Posterior cingulate gyrus (tissue), 11 donors: ENCODE results near the gene IPO8.
A peak's percentile ranks its signal among the peaks of the same experiment; 100 is the strongest.
"Not testable (repeated sequence)": the region's sequence is repeated elsewhere in the genome, so short reads cannot be mapped to it uniquely, and the experiment has no call there.

Experiments used
- DNase-seq, 10 donors: peaks; one replicate each; pipeline versions ENCODE4 v3.0.0 to v3.0.0-alpha.2; 2020 to 2021; ENCODE audit warnings: mixed read lengths in 3 of 10
- intact Hi-C: fragments of 100-400 bp; cut with DNase I; formaldehyde crosslinking; loops from one replicate; pipeline ENCODE4 v1.15.1; 2023

IPO8 gene

DNA sequence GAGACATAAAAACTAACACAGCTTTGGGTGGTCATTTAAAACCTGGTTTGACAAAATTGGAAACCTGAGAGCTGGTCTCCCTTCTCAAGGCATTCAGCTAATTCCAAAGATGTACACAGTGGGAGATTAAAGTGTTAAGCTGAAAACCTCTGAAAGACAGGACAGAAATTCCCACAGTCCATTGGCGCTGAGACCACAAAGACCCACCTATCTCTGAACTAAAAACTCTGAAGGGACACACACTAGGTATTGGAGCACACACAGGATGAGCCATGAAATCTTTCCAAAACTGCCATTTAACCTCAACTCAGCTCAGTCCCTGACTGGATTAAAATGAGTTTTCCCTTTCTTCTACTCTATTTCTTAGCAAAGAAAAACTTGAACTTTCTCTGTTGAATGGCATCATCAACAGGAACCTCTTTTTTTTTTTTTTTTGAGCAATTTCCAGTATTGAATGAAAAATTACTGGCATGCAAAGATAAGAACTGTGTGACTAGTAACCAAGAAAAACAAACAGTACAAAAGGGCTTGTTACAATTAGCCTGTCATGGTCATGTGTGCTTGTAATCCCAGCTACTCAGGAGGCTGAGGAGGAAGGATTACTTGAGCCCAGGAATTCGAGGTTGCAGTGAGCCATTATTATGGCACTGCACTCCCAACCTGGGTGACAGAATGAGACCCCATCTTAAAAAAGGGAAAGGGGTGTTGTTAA is 82.4 kb downstream of the IPO8 start:
- DNase-seq: no peak
- intact Hi-C loops: no loop called here

DNA sequence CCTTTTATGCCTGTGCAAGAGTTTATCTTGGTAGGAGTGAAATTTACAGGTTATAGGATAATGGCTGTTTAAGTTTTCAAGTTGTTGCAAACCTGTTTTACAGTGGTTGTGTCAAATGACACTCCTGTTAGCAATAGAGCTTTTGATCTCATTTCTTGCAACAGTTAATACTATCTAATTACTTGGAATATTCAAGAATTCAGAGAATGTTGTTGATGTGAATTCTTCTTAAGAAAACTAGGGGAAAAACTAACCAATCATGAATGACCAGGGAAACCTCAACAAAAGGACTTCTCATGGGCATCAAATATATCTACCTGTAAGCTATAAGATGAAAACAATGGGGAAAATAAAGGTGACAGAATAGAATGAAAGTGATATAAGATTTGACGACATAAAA is 85.0 kb downstream of the IPO8 start:
- intact Hi-C loops: no loop called here
- no peak for DNase-seq

DNA sequence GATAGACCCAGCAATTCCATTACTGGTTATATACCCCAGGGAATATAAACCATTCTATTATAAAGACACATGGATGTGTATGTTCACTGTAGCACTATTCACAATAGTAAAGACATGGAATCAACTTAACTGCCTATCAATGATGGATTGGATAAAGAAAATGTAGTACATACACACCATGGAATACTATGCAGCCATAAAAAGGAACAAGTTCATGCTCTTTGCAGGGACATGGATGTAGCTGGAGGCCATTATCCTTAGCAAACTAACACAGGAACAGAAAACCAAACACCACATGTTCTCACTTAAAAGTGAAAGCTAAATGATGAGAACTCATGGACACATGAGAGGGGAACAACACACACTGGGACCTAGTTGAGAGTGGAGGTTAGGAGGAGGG is 85.8 kb downstream of the IPO8 start:
- intact Hi-C loops, DNase-seq: not testable (repeated sequence)

DNA sequence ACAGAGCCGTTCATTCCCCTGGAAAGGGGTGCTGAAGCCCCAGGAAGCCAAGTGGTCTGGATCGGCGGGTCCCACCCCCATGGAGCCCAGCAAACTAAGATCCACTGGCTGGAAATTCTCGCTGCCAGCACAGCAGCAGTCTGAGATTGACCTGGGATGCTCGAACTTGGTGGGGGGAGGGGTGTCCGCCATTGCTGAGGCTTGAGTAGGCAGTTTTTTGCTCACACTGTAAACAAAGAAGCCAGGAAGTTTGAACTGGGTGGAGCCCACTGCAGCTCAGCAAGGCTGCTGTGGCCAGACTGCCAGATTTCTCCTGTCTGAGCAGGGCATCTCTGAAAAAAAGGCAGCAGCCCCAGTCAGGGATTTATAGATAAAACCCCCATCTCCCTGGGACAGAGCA is 91.4 kb downstream of the IPO8 start:
- intact Hi-C loops, DNase-seq: not testable (repeated sequence)

DNA sequence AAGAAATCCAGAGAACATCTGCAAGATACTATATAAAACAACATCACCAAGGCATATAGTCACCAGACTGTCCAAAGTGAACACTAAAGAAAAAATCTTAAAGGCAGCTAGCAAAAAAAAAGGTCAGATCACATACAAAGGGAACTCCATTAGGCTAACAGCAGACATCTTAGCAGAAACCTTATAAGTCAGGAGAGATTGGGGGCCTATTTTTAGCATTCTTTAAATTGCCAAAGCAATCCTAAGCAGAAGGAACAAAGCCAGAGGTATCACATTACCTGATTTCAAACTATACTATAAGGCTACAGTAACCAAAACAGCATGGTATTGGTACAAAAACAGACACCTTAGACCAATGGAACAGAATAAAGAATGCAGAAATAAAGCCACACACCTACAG is 92.5 kb downstream of the IPO8 start:
- intact Hi-C loops: no loop called here
- DNase-seq: no peak

DNA sequence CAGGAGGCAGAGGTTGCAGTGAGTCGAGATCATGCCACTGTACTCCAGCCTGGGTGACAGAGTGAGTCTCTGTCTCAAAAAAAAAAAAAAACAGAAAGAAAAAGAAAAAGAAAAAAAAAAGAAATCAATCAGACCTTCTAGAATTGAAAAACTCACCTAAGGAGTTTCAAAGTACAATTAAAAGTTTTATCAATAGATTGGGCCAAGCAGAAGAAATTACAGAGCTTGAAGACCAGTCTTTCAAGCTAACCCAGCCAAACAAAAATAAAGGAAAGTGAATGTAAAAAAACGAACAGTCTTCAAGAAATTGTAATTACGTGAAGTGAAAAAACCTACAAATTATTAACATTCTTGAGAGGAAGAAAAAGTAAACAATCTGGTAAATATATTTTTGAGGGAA is 93.0 kb downstream of the IPO8 start:
- no peak for DNase-seq
- intact Hi-C loops: no loop called here

DNA sequence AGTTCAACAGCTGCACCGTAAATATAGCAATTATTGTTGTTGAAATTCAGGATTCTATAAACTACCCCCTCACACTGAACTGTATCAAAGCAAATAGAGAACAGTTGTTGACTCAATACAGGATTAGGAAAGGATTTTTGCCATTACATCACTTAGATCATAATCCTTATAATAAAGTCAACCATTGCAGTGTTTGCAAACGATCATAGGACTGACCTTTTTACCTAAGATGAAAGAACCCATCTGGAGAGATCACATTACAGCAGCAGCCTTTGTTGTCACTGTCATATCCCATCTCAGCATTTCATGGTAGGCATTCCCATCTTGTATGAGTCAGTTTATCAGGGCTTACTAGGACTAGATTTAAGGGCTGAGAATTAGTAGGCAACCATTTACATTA is 96.1 kb downstream of the IPO8 start:
- no peak for DNase-seq
- intact Hi-C loops: no loop called here

DNA sequence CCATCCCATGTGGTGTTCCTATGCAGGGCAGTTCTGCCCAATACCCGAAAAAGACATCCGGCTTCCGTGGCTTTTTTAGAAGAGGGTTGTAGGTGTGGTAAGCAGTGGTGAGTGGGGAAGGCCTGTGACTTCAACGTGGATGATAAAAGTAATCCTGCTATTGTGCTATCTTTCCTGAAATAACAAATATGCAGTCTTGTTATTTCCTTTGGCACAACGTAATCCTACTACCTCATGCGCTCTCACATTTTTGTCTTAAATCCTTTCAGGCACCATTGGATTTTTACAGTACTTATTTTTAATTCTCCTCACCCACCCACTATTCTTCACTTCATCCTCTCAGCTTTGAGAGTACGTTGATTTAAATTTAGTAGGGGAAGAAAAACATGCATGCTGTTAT is 96.8 kb downstream of the IPO8 start:
- no peak for DNase-seq
- intact Hi-C loops: no loop called here

DNA sequence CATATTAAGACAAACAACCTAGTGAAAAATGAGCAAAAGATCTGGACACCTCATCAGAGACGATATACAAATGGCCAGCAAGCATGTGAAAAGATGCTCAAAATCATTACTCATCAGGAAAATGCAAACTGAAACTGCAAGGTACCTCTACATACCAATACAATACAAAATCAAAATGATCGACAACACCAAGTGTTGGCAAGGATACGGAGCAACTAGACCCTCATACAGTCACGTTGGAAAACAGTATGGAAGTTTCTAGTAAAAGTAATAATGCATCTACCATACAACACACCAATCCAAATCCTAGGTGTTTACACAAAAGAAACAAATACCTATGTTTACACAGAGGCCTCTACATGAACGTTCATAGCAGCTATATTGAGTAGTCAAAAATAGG is 99.9 kb downstream of the IPO8 start:
- intact Hi-C loops: no loop called here
- no peak for DNase-seq

DNA sequence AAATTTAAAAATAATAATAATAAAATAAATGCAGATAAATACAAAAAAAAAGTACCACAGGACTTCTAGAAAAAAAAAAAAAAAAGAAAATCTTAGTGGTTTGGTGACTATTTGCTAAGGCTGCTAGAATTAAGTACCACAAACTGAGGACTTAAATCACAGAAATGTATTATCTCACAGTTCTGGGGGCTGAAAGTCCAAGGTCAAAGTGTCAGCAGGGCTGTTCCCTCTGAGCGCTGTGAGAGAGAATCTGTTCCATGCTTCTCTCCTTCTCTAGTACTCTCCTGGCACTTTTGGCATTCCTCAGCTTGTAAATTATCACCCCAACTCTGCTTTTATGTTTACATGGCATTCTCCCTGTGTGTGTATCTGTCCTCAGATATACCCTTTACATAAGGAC is 101.2 kb downstream of the IPO8 start:
- no peak for DNase-seq
- intact Hi-C loops: no loop called here

DNA sequence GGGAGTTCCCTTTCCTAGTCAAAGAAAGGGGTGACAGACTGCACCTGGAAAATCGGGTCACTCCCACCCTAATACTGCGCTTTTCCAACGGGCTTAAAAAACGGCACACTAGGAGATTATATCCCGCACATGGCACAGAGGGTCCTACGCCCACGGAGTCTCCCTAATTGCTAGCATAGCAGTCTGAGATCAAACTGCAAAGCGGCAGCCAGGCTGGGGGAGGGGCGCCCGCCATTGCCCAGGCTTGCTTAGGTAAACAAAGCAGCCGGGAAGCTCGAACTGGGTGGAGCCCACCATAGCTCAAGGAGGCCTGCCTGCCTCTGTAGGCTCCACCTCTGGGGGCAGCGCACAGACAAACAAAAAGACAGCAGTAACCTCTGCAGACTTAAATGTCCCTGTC is 107.1 kb downstream of the IPO8 start:
- peak in 1 of 10 donors; percentile 55 for DNase-seq
- intact Hi-C loops: not testable (repeated sequence)

DNA sequence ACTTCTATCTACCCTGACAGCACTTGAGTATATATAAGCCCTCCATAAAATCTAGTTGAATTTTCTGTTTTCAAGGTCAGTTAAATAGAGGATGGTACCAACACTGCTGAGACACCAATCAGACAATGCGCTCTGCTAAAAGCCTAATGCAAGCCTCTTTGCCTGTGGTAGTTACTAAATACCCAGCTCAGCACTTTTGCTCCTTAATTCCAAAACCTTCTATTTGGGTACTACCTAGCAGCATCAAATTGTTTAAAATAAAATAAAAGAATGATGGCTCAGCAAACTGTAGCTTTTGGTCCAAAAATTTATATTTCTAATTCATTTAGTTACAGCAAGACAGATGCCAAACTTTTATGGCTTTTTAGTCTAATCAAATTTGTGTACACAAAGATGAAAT is 107.9 kb downstream of the IPO8 start:
- intact Hi-C loops: no loop called here
- no peak for DNase-seq

DNA sequence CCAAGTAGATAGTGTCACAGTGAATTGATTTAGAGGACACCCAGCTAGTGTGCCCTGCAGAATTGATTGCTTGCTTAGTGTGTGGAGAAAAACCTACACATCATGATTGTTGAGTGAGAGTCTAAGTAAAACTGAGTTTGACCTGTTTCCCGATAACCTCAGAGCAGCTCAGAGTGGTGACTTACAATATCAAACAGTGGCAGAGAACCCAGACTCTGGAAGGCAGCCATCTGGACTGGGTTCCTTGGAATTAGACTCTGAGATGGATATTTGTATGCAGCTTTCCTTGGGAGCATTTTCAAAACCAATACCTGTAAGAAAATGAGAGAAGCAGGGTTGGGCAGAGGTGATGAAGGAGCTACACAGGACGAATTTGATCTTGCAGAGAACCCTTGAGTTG is 109.8 kb downstream of the IPO8 start:
- intact Hi-C loops: no loop called here
- no peak for DNase-seq

DNA sequence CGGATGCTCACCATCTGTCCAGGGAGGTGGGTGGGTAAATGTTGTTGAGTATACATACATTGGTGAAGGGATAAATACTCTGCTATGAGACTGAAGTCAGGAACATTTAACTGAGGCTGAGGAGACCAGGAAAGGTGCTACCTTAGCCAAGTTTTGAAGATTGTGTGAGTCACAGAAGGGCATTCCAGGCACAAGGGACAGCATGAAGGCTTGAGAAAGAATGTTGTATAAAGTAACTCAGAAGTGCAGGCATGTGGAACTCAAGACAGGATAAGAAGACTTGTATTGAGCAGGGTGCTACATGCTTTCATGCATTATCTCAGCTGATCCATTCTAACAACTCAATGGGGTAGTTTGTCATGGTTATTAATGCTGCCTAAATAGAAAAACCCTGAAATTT is 112.7 kb downstream of the IPO8 start:
- no peak for DNase-seq
- intact Hi-C loops: no loop called here

DNA sequence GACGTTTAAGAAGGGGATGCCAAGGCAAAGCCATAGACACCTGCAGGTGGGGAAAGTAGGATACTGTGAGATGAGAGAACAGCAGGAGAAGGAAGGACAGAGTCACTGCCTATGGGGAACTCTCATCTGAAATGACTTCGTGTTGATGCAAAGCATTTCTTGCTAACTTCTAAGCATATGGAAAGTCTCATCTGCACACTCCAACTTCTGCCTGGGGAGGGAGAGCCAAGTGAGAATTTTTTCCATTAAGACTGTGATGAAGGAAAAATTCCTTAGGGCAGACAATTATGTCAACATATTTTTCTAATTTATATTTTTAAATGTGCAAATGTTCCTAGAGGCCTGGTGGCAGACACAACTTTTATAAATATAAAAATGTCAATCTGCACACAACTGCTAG is 115.3 kb downstream of the IPO8 start:
- intact Hi-C loops: no loop called here
- no peak for DNase-seq
